HG02610 (cell line): ENCODE results near the gene ABAT.

Source experiments
- ATAC-seq: cut with Tn5 transposase; IDR thresholded peaks from one replicate; pipeline ENCODE4 v1.9.1; 2021; ENCODE audit warnings: mild to moderate bottlenecking, moderate library complexity; ENCODE audit not compliant: unreplicated experiment

Gene ABAT

DNA sequence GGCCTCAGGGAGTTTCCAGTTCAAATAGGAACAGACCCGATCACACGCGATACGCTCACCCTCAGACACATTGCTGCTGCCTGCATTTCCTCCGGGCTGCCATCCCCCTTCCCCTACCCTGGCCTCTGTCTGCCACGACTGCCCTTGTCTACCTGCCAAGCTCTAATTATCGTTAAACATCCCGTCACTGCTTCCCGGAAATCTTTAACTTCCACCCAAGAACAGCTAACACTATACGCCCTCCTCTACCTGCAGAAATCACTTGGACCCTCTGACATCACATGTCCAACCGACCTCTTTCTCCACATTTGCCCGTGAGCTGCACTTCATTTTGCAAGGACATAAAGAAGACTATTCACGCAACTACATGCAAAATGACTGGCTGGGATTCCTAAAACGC lies 40.4 kb downstream of the ABAT start:
- ATAC-seq, result no peak

DNA sequence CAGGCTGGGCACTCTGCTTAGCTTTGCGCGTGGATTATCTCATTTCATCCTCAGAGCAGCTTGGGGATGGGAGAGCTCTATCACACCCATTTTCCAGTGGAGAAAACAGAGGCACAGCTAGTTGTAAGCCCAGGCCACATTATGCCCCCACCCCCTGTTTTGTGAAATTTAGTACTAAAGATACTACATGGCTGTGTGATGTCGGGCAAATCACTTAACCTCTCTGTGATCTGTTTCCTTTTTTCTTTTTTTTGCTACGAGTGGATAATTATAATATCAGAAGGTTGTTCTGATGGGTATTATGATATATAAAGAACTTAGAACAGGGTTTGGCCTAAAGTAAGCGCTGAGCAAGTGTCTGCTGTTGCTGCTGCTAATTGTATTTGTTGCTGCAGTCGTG lies 41.6 kb downstream of the ABAT start:
- no peak for ATAC-seq

DNA sequence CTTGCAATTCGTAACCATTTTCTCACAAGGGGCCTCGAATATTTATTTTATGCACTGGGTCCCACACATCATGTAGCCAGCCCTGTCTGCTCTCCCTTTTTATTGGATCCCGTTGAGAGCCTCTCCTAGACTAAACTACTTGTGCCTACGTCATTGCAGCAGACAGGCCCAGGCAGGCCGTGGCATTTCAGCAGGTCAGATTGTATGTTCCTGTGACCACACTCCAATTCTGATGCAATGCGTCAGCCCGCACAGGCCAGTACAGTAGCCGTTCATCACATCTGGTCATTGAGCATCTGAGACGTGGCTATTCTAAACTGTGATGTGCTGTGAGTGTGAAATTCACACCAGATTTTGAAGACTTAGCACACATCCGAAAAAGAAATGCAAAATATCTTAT lies 42.2 kb downstream of the ABAT start:
- ATAC-seq, result no peak

DNA sequence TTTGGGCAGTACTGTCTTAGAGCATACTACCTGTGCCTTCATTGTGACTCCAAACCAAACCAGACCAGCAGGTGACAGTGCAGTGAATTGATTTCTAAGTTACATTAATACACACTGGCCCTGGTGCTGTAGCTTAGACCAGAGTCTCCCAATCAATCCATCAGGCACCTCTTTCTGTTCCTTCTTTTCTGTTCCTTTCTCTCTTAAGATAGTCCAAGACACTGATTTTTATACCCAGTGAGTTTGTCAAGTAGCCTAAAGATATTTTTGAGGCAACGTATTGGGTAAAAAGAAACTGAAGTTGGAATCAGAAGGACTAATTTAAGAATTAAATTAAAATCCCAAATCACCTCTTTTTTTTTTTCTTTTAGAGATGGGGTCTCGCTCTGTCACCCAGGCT lies 43.1 kb downstream of the ABAT start:
- no peak for ATAC-seq

DNA sequence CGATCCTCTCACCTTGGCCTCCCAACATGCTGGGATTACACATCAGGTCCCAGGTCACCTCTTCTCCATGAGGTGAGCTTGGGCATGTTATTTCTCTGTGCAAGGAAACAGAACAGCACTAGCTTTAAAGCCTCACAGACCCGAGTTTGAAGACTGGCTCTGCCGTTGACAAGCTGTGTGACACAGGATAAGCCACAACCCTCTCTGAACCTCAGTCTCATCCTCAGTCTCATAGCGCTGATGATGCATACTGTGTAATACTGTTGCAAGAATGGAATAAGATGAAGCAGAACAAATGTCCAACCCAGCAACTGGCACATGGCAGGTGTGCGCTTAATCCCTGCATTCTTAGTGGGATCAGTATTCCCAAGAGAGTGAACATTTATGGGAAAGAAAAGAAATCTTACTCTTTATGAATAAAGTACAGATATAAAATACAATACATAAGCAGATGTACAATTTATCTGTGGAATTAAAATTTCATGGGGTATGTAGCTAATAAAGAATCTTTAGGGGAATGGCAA lies 43.5 kb downstream of the ABAT start:
- no peak for ATAC-seq

DNA sequence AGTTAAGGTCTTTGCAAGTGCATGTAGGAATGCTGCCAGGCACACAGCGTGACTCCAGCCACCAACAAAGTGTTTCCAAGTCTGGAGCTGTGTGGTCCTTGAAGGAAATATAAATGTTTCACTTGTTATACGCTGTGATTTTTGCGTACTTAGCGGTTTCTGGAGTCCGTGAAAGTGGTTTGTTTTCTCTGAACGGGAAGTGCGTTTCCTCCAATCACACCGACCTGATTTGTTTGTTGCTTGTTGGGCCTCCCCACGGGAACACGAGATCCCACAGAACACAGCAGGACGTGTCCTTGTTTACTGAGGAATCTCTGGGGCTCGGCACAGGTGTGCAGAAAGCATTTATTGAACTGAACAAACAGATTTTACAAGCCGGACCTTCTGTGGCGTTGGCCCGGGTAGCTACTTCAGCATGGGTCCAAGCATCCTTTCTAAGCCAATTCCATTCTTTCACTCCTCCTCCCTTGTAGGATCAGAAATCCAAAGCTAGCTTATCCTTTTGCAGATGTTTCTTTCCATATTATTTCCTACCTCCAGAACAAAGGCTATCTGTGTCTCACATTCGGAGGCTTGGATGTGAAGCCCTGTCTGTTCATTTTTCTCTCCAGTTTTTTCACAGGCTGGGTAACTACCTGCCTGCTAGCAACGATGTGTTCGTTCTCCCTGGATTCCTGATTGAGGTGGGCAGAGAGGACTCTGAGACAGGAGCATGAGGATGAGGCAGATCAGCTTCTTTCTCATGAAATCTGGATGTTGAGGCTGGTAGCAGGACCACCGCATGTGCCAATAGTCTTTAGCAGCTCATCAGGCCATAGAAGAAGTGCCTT lies 44.6 kb downstream of the ABAT start:
- ATAC-seq, result no peak

DNA sequence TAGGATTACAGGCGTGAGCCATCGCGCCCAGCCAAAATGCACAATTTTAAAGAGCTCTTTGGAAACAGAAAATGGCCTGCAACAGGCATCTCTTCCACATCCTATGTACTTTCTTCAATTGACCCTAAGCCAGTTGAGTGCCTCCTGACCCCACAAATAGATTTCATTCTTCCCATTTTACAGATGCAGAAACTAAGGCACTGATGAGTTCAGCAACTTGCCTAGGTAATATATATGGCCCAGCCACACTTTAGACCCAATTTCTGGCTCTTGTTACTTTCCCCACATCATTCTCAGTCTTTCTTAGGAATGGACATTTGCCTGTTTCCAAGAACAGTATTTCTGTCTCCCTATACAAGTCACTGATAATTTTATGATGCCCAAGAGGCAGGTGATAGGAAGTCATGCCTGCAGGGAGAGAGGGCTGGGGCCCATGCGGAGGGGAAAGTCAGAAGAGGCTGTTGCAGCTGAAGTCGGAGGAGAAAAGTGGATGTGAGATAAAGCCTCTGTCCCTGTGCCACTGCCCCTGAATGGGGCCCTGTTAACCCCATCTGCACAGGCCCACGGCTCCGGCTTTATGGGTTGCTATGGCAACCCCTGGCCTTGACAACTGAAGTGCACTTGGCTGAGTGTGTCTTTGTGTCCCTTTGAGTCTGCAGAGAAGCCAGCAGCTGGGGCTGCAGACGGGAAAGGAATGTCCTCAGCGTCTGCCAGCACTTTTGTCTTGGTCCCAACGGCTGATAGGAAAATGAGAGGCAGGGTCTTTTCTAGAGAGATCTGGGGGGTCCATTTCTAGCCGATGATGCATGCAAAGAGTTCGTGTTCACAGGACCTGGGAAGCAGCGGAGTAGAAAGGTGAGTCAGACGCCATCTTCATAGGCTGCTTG lies 45.9 kb downstream of the ABAT start:
- ATAC-seq, result no peak

DNA sequence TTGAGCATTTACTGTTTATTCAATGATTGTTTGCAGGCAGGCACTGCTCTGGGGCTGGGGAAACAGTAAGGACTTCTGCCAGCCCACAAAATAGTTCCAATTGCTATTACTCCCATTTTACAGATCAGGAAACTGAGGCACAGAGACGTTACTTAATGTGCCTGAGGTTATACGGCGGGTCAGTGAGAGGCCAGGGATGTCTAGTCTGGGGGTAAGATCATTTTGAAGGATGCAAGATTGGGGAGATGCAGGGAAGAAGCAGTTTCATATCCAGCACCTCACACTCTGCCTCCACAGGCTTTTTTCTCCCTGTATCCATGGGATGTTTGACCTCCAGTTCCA lies 46.5 kb downstream of the ABAT start:
- no peak for ATAC-seq

DNA sequence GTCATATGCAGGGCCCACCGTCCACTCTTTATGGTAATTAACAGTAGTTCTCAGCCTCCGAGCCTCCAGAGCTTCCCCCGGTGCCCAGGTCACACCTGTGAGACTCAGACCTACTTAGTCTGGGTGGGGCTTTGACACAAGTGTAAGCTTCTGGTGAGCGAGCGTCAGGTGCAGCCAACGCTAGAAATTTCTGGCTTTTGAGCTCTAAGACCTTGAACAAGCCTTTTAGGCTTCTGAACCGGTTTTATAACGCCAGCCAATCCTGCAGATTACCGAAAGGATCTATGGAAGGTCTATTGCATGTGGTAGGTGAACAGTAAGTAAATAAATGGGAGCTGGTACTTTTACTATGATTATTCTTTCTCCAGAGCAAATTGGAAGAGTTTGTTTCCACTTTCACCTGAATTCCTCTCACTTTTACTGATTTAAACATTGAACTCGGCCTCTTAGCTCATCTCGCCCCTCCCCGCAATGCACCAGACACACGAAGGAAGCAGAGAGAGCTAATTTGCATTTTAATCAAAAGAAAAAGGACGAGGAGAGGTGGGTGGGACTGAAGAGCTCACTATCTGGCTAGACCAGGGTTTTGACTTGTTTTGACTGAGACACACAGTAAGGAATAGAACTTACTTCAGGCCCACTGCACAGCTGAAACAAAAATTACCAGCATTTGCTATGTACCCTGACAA lies 47.1 kb downstream of the ABAT start:
- no peak for ATAC-seq

DNA sequence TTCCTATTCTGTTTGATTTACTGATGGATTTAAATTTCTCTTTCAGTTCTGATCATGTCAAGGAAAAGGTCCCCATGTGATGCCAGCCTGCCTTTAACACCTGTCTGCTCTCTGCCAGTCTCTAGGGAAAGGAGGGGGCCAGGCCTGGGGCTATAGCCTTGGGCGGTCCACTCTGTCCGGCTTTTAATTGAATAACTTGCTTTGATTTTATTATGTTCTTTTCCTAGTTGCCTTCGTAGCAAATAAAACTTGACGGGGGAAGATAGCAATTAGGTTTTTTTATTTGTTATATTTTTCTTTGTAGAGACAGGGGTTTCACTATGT lies 47.6 kb downstream of the ABAT start:
- ATAC-seq, result no peak

DNA sequence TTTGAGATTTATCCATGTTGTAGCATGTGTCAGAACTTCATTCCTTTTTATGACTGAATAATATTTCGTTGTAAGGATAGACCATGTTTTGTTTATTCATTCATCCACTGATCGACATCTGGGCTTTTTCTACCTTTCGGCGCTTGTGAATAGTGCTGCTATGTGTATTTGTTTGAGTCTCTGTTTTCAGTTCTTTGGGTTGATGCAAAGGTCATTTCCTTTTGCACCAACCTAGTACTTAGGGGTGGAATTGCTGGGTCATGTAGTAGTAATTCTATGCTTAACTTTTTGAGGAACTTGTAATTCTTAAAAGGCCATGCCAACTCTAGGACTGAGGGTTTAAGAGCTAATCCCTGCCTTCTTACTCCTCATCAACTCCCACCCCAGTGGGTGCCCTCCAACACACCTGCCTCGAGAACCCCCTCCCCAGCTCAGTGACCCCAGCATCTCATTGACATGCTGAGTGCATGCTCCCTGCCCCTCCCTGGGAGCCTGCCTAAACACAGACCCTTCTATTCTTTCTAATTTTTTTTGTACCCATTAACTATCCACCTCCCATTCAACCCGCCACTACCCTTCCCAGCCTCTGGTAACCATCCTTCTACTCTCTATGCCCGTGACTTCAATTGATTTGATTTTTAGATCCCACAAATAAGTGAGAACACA lies 51.2 kb downstream of the ABAT start:
- no peak for ATAC-seq

DNA sequence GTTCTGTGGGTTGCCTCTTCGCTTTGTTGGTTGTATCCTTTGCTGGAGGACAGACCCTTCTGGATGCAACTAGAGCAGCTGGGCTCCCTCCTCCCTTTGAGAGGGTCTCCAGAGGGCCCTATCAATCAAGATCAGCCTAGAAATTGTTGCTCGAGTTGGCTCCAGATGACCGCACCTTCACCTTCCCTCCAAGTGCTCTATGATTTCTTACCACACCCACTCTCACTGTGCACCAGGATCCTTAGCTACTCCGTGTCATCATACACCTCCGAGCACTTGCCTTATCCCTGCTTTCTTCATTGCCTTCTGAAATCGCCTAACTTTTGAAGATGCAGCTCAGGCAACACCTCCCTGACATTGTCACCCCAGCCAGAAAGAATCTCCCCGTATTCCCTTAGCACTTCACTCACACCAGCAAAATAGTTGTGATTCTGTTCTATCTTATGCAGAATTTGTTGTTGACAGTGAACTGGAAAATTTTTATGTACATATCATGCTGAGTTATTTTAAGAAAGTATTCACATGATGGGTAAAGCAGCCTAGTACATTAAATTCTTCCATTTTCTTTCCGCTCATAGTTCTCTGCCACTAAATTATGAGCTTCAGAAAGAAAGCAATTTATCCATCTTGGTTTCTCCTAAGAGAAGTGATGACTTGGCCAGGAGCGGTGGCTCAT lies 52.9 kb downstream of the ABAT start:
- no peak for ATAC-seq

DNA sequence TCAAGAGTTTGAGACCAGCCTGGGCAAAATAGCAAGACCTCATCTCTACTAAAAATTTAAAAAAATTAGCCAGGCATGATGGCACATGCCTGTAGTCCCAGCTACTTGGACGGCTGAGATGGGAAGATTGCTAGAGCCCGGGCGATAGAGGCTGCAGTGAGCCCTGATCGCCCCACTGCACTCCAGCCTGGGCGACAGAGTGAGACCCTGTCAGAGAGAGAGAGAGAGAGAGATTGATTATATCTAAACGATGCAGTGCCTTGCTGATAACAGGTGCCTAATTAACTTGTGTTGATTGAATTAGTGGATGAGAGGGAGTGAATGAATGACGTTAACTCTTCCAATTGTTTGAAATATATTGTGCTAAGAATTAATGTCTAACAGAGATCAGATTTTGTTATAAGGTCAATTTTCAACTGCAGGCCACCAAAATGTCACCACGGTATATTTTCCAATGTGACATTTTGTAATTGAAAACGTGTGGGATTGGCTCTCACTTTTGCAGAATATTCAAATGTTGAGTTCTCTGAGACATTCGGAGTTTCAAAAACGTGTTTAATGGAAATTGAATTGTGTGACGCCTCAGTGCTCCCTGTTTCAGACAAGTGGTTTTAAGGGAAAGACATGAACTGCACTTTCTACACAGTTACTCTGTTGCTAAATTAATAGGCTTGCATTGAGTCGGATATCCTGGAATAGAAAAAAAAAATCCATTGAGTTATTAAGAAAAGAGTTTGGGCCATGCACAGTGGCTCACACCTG lies 53.6 kb downstream of the ABAT start:
- no peak for ATAC-seq

DNA sequence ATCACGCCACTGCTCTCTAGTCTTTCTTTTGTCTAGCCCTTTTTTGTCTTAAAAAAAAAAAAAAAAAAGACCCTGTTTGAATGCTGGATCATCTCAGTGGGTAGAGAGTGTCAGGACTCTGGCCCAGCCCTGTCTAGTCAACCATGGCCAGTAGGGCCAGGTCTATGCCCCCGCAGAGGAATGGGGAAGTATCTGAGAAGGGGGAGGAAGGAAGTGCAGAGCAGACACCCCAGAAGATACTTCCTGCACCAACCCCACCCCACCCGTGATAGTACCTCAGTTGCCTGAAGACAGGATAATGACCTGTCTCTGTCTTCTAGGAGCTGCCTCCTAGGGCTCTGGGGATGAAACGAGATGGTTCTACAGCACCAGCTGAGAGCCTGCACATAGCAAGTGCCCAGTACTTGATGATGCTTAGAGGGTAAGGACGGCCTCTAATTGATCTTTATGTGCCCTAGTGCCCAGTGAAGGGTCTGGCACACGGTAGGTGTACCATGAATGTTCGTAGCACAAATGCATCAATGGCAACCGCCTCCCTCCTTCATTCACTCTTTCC lies 55.4 kb downstream of the ABAT start:
- no peak for ATAC-seq

DNA sequence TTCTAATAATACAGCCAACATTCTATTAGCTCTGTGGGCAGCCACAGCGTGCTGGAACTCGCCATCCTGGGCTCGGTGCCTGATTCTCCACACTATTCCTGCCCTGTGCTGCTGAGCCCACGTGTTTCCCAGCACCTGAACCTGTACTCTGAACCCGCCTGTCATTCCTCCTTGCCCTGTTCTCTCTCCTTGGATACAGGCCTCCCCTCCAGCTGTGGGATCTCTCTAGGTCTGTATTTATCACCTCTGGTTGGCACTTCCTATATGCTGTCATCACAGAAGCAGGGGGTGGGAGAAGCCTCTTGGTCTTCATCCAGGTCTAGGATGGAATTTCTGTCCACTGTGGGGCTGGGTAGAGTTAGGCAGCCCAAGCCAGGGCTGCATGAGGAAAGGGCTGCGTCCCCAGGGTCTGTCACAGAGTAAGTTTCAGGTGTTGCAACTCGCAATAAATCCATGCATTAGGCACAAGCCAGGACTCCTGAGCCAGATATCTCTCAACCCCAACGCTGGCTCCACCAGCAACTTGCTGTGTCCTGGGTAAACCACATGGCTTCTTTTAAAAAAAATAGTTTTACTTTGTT lies 56.0 kb downstream of the ABAT start:
- no peak for ATAC-seq

DNA sequence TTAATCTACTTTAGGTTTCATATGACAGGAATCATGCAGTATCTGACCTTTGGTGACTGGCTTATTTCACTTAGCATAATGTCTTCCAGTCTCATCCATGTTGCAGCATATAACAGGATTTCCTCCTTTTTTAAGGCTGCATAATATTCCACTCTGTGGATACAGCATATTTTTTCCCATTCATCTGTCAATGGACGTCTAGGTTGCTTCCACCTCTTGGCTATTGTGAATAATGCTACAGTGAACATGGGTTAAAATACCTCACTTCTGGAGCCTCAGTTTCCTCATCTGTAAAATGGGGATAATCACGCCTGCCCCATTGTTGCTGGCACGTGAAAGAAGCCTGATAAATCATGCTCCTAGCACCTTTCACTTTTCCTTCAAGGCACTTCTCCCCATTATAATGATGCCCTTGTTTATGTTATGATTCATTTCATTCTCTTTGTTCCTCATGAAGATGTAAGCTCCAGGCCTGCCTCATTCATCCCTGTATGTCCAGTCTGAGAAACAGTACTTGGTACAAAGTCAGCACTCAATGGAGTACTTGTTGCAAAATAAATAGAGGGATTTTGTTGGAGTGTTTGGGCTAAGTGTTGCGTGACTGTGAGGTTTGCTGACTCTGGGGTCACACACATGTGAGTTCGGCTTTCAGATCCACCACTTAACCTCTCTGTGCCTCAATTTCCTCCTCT lies 59.6 kb downstream of the ABAT start:
- ATAC-seq, result no peak

DNA sequence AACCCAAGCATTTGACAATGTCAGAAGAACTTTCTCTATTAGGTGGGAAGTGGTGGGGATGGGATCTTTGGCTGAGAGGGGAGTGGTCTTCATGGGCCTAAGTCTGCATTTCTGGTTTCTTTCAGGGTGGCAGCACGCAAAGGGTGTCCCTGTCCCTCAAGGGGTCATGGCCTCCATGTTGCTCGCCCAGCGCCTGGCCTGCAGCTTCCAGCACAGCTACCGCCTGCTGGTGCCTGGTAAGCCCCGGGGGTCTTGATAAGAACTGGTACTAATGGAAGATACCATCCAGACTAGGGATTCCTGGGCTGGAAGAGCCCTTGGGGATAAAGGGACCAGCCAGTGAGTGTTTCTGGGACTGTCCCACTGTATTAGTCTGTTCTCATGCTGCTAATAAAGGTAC lies 61.2 kb downstream of the ABAT start:
- ATAC-seq, result no peak

DNA sequence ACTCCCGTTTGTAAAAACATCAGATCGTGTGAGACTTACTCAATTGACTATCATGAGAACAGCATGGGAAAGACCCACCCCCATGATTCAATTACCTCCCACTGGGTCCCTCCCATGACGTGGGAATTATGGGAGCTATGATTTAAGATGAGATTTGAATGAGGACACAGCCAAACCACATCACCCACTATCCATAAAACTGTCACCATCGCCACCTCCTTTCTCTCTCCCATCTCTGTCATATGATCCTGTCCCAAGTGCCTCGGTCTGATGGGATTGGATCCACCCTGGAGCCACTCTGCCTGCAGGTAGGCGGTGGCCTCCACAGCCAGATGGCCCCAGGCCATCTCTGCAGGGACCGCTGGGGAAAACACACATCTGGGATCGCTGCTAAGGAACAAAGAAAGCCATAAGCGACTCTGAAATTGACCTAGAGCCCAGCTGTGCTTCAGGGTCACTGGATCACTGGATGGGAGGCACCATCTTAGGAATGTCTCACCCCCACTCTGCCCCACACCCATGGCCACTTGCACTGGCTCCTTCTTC lies 61.8 kb downstream of the ABAT start:
- no peak for ATAC-seq
